ENCODE measurements around the gene DYNLT5. TPM values are rescaled to one million over a fixed set of nuclear protein-coding genes. Genes with fewer than 3 reads are reported as not detected.

The DYNLT5 gene
- total and polyA plus RNA-seq, 2 donors (not counting 1 experiment from before 2014, with no cell fraction given), result 0.32 to 0.50 TPM

GRCh38 chr1:66711420-66711819 lies 40.8 kb upstream of the DYNLT5 start:
- Histone ChIP-seq H3K9me3 (ENCODE audit: control insufficient read depth, insufficient read depth, low read depth, low read length) (no peaks in the 10 kb centered on the region), H3K36me3 (ENCODE audit: control insufficient read depth, insufficient read depth, low read length) (no peaks in the 10 kb centered on the region), H3K4me2 (ENCODE audit: extremely low read depth, insufficient read depth, low read length) (no peak overlapping the region), H3K27ac (ENCODE audit: insufficient read depth, low read length) (no peak overlapping the region), H3K4me1 (ENCODE audit: control insufficient read depth, extremely low read depth, insufficient read depth, low read length) (no peaks in the 10 kb centered on the region), H3K4me3 (replicated peaks in 1 of 4; ENCODE audit: control extremely low read depth in 1 of 4, insufficient read depth in 1 of 4, low read depth in 3 of 4, low read length in 4 of 4) (no peak overlapping the region), H2AFZ (ENCODE audit: low read length) (no peak overlapping the region), H3K27me3 (ENCODE audit: control insufficient read depth, insufficient read depth, low read length) (no peaks in the 10 kb centered on the region), H3K9ac (ENCODE audit: insufficient read depth, low read length) (no peak overlapping the region), H3K79me2 (ENCODE audit: control insufficient read depth, insufficient read depth, low read length) (no peaks in the 10 kb centered on the region), H4K20me1 (ENCODE audit: control insufficient read depth, extremely low read depth, insufficient read depth, low read length) (no peaks in the 10 kb centered on the region)
- peak in 1 of 2 donors; percentile 5 for DNase-seq (ENCODE audit: low read depth in 2 of 2)
- TF ChIP-seq CTCF (conservative IDR thresholded peaks at IDR 0.05 in 1 of 2, IDR thresholded peaks at IDR 0.05 in 1 of 2; ENCODE audit: low read depth in 1 of 2, low read length in 2 of 2) (peak in 1 of 2 donors; percentile 26), EZH2 (IDR thresholded peaks at IDR 0.05; ENCODE audit: low read length, missing control alignments) (no peak)

- no peaks in the 10 kb centered on the region for H3K4me1 ChIP-seq (ENCODE audit: control insufficient read depth, extremely low read depth, insufficient read depth, low read length)
- H3K27me3 ChIP-seq (ENCODE audit: control insufficient read depth, insufficient read depth, low read length), result no peaks in the 10 kb centered on the region
- H3K9ac ChIP-seq (ENCODE audit: insufficient read depth, low read length), result no peak overlapping the region
- no peak for TF ChIP-seq EZH2 (IDR thresholded peaks at IDR 0.05; ENCODE audit: low read length, missing control alignments)
- TF ChIP-seq CTCF (conservative IDR thresholded peaks at IDR 0.05 in 1 of 2, IDR thresholded peaks at IDR 0.05 in 1 of 2; ENCODE audit: low read depth in 1 of 2, low read length in 2 of 2), result no peak
- no peaks in the 10 kb centered on the region for H3K36me3 ChIP-seq (ENCODE audit: control insufficient read depth, insufficient read depth, low read length)
- DNase-seq (ENCODE audit: low read depth in 2 of 2), result no peak
- H3K27ac ChIP-seq (ENCODE audit: insufficient read depth, low read length), result no peak overlapping the region
- no peaks in the 10 kb centered on the region for H4K20me1 ChIP-seq (ENCODE audit: control insufficient read depth, extremely low read depth, insufficient read depth, low read length)
- no peak overlapping the region for H2AFZ ChIP-seq (ENCODE audit: low read length)
- H3K4me3 ChIP-seq (replicated peaks in 1 of 4; ENCODE audit: control extremely low read depth in 1 of 4, insufficient read depth in 1 of 4, low read depth in 3 of 4, low read length in 4 of 4), result no peak overlapping the region
- no peaks in the 10 kb centered on the region for H3K79me2 ChIP-seq (ENCODE audit: control insufficient read depth, insufficient read depth, low read length)
- H3K4me2 ChIP-seq (ENCODE audit: extremely low read depth, insufficient read depth, low read length), result no peak overlapping the region
- H3K9me3 ChIP-seq (ENCODE audit: control insufficient read depth, insufficient read depth, low read depth, low read length), result no peaks in the 10 kb centered on the region
Measured at GRCh38 chr1:66712839-66713238, 39.4 kb upstream of the DYNLT5 start.

GRCh38 chr1:66723985-66724384 lies 28.3 kb upstream of the DYNLT5 start:
- peak in 1 of 2 donors; percentile 39 for DNase-seq (ENCODE audit: low read depth in 2 of 2)
- Histone ChIP-seq H3K9ac (ENCODE audit: insufficient read depth, low read length) (no peak overlapping the region), H3K9me3 (ENCODE audit: control insufficient read depth, insufficient read depth, low read depth, low read length) (no peaks in the 10 kb centered on the region), H3K27ac (ENCODE audit: insufficient read depth, low read length) (no peak overlapping the region), H3K4me3 (replicated peaks in 1 of 4; ENCODE audit: control extremely low read depth in 1 of 4, insufficient read depth in 1 of 4, low read depth in 3 of 4, low read length in 4 of 4) (no peak overlapping the region), H3K27me3 (ENCODE audit: control insufficient read depth, insufficient read depth, low read length) (no peaks in the 10 kb centered on the region), H3K79me2 (ENCODE audit: control insufficient read depth, insufficient read depth, low read length) (no peaks in the 10 kb centered on the region), H3K36me3 (ENCODE audit: control insufficient read depth, insufficient read depth, low read length) (no peaks in the 10 kb centered on the region), H2AFZ (ENCODE audit: low read length) (no peak overlapping the region), H3K4me1 (ENCODE audit: control insufficient read depth, extremely low read depth, insufficient read depth, low read length) (no peaks in the 10 kb centered on the region), H4K20me1 (ENCODE audit: control insufficient read depth, extremely low read depth, insufficient read depth, low read length) (no peaks in the 10 kb centered on the region), H3K4me2 (ENCODE audit: extremely low read depth, insufficient read depth, low read length) (no peak overlapping the region)
- TF ChIP-seq CTCF (conservative IDR thresholded peaks at IDR 0.05 in 1 of 2, IDR thresholded peaks at IDR 0.05 in 1 of 2; ENCODE audit: low read depth in 1 of 2, low read length in 2 of 2) (no peak), EZH2 (IDR thresholded peaks at IDR 0.05; ENCODE audit: low read length, missing control alignments) (no peak)

All from fibroblast of lung (primary cell).